ENCODE data around the gene RAD50. TPM values are rescaled to one million over a fixed set of nuclear protein-coding genes. Genes with fewer than 3 reads are reported as not detected.

Gene RAD50
- polyA plus RNA-seq, 3 donors from 2014 or later: 2.4 to 27.4 (median 9.7) TPM

GRCh38 chr5:132651838-132652469 is 95.2 kb downstream of the RAD50 start:
- Mint-ChIP-seq H3K27me3 (ENCODE audit: low read depth in 3 of 3) (peaks cover 14 to 24% (median 16%) of the 10 kb centered on the region in 3 donors), H3K4me3 (no peak overlapping the region), H3K27ac (no peak overlapping the region), H3K36me3 (peaks cover 4 to 5% (median 5%) of the 10 kb centered on the region in 3 donors), H3K4me1 (peaks cover 4 to 5% of the 10 kb centered on the region in 2 donors), H3K9me3 (peaks cover 3 to 16% (median 10%) of the 10 kb centered on the region in 6 donors)
- DNase-seq: no peak

- Mint-ChIP-seq H3K4me1 (peaks cover 4 to 5% of the 10 kb centered on the region in 2 donors), H3K36me3 (peaks cover 0 to 4% (median under 1%) of the 10 kb centered on the region in 3 donors), H3K4me3 (no peak overlapping the region), H3K27me3 (ENCODE audit: low read depth in 3 of 3) (peaks cover 22 to 26% (median 22%) of the 10 kb centered on the region in 3 donors), H3K27ac (no peak overlapping the region), H3K9me3 (peaks cover under 1 to 6% (median 2%) of the 10 kb centered on the region in 6 donors)
- DNase-seq: no peak
These were observed 96.9 kb downstream of the RAD50 start for GRCh38 chr5:132653716-132654115.

GRCh38 chr5:132655821-132656773 is 99.3 kb downstream of the RAD50 start:
- DNase-seq: peak in 2 of 3 donors; percentile 12 to 17
- Mint-ChIP-seq H3K4me3 (no peak overlapping the region), H3K4me1 (peaks cover 4 to 5% of the 10 kb centered on the region in 2 donors), H3K36me3 (peaks cover 0 to 4% (median 0%) of the 10 kb centered on the region in 3 donors), H3K27ac (no peak overlapping the region), H3K9me3 (peaks cover 0 to 3% (median 0%) of the 10 kb centered on the region in 6 donors), H3K27me3 (ENCODE audit: low read depth in 3 of 3) (peaks cover 20 to 26% (median 21%) of the 10 kb centered on the region in 3 donors)

GRCh38 chr5:132656774-132657355 is 100.1 kb downstream of the RAD50 start:
- peak overlapping the region in 1 of 5 donors; percentile 12 for H3K4me3 Mint-ChIP-seq
- H3K9me3 Mint-ChIP-seq: no peaks in the 10 kb centered on the region
- H3K36me3 Mint-ChIP-seq: peaks cover 0 to 4% (median 0%) of the 10 kb centered on the region in 3 donors
- peaks cover 4 to 5% of the 10 kb centered on the region in 2 donors for H3K4me1 Mint-ChIP-seq
- DNase-seq: no peak
- peaks cover 20 to 21% (median 21%) of the 10 kb centered on the region in 3 donors for H3K27me3 Mint-ChIP-seq (ENCODE audit: low read depth in 3 of 3)
- peak overlapping the region in 1 of 6 donors; percentile 85 for H3K27ac Mint-ChIP-seq

- no peaks in the 10 kb centered on the region for H3K9me3 Mint-ChIP-seq
- H3K27me3 Mint-ChIP-seq (ENCODE audit: low read depth in 3 of 3): peaks cover 20 to 21% (median 20%) of the 10 kb centered on the region in 3 donors
- H3K36me3 Mint-ChIP-seq: peaks cover 0 to 4% (median 0%) of the 10 kb centered on the region in 3 donors
- no peak within 1 kb of the TSS for H3K27ac Mint-ChIP-seq
- H3K4me1 Mint-ChIP-seq: peaks cover 4 to 8% of the 10 kb centered on the region in 2 donors
- DNase-seq: no peak
- H3K4me3 Mint-ChIP-seq: peak within 1 kb of the TSS in 2 of 5 donors; percentile 12 to 35
These were observed 101.1 kb downstream of the RAD50 start, which contains the start of gene IL13 for GRCh38 chr5:132657676-132658380. TSS of gene IL13 (plus strand) at chr5:132658173. CDS start at chr5:132658187, 14 bp downstream.

- H3K27ac Mint-ChIP-seq: no peak overlapping the region
- peaks cover 5 to 10% of the 10 kb centered on the region in 2 donors for H3K4me1 Mint-ChIP-seq
- H3K36me3 Mint-ChIP-seq: peaks cover 0 to 4% (median 0%) of the 10 kb centered on the region in 3 donors
- H3K4me3 Mint-ChIP-seq: peak overlapping the region in 1 of 5 donors; percentile 35
- no peaks in the 10 kb centered on the region for H3K9me3 Mint-ChIP-seq
- DNase-seq: no peak
- peaks cover 18 to 21% (median 18%) of the 10 kb centered on the region in 3 donors for H3K27me3 Mint-ChIP-seq (ENCODE audit: low read depth in 3 of 3)
These were observed 101.9 kb downstream of the RAD50 start for GRCh38 chr5:132658381-132659302.

- Mint-ChIP-seq H3K27me3 (ENCODE audit: low read depth in 3 of 3) (peaks cover 9 to 15% (median 12%) of the 10 kb centered on the region in 3 donors), H3K27ac (no peak overlapping the region), H3K4me1 (peaks cover 13% of the 10 kb centered on the region in 2 donors), H3K9me3 (no peaks in the 10 kb centered on the region), H3K36me3 (peaks cover 0 to 1% (median 0%) of the 10 kb centered on the region in 3 donors), H3K4me3 (no peak overlapping the region)
- DNase-seq: no peak
These were observed 103.1 kb downstream of the RAD50 start for GRCh38 chr5:132659598-132660493.

- Mint-ChIP-seq H3K9me3 (no peaks in the 10 kb centered on the region), H3K27ac (no peak overlapping the region), H3K27me3 (ENCODE audit: low read depth in 3 of 3) (peaks cover 8 to 14% (median 12%) of the 10 kb centered on the region in 3 donors), H3K4me3 (no peak overlapping the region), H3K36me3 (no peaks in the 10 kb centered on the region), H3K4me1 (peaks cover 13% of the 10 kb centered on the region in 2 donors)
- DNase-seq: no peak
These were observed 104.6 kb downstream of the RAD50 start for GRCh38 chr5:132661231-132662003.

GRCh38 chr5:132662004-132662401 is 105.2 kb downstream of the RAD50 start:
- Mint-ChIP-seq H3K9me3 (no peaks in the 10 kb centered on the region), H3K4me1 (peaks cover 8 to 9% of the 10 kb centered on the region in 2 donors), H3K27me3 (ENCODE audit: low read depth in 3 of 3) (peaks cover 6 to 14% (median 7%) of the 10 kb centered on the region in 3 donors), H3K27ac (peak overlapping the region in 2 of 6 donors; percentile 26 to 57), H3K36me3 (no peaks in the 10 kb centered on the region), H3K4me3 (no peak overlapping the region)
- DNase-seq: no peak

- H3K27me3 Mint-ChIP-seq (ENCODE audit: low read depth in 3 of 3): peaks cover under 1 to 6% (median 3%) of the 10 kb centered on the region in 3 donors
- peaks cover 8 to 9% of the 10 kb centered on the region in 2 donors for H3K4me1 Mint-ChIP-seq
- peak in 2 of 3 donors; percentile 26 to 60 for DNase-seq
- H3K4me3 Mint-ChIP-seq: peak overlapping the region in 2 of 5 donors; percentile 6 to 82
- H3K36me3 Mint-ChIP-seq: no peaks in the 10 kb centered on the region
- H3K27ac Mint-ChIP-seq: peak overlapping the region in 4 of 6 donors; percentile 73 to 97 (median 78)
- H3K9me3 Mint-ChIP-seq: no peaks in the 10 kb centered on the region
These were observed 106.4 kb downstream of the RAD50 start for GRCh38 chr5:132662925-132663770.
